GM10266 (cell line): Measurements from ENCODE around the gene ZFPM1.

ENCODE experiments used
- DNase-seq: peaks from one replicate; pipeline ENCODE4 v3.0.0; 2012; ENCODE audit errors: extremely low spot score
- TF ChIP-seq, protein P1 (sequence below): IDR thresholded peaks from 2 replicates; pipeline ENCODE4 v1.5.1; 2012; ENCODE audit warnings: mild to moderate bottlenecking, low read depth; ENCODE audit not compliant: control insufficient read depth, insufficient read depth; ENCODE audit errors: missing control alignments

Gene ZFPM1

DNA sequence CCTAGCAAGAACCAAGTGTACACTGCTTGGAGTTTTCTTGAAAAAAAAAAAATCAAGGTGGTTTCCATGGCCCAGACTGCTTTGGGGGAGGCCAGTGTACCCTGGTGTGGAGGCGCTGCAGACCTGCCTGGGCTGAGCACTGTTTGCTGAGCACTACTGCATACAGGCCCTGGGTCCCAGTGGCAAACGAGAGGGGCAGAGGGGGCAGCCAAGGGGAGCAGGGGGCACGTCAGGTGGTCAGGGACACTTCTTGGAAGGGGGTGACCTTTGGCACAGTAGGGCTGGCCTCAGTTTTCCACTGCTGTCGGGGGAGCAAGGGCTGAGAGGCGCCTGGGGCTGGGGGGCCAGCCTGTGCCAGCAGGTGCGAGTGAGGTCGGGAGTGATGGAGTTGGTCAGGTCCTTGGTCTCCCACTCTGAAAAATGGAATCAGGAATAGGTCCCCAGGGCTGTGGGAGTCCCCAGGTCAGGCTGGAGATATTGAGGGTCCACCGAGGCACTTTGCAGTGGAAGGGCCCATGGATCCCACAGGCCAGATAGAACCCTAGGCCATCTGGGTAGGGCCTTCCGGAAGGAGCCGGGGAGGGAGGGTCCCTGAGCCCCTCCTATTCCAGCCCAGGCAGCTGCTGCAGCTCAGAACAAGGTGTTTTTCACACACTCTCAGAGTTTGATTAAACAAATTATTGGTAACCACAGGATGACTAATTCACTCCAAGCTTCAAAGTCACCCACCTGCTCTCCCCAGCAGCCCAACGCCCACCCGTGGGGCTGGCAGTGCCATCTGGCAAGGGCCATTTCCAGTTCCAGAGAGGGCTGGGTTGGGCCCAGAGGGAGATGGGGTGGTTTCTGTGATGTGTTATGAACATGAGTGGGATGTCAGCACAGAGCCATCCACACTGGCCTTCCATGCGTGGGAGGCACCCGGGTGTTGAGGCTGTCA is 3.5 kb downstream of the ZFPM1 start:
- no peak for DNase-seq
- TF ChIP-seq, protein P1, sequence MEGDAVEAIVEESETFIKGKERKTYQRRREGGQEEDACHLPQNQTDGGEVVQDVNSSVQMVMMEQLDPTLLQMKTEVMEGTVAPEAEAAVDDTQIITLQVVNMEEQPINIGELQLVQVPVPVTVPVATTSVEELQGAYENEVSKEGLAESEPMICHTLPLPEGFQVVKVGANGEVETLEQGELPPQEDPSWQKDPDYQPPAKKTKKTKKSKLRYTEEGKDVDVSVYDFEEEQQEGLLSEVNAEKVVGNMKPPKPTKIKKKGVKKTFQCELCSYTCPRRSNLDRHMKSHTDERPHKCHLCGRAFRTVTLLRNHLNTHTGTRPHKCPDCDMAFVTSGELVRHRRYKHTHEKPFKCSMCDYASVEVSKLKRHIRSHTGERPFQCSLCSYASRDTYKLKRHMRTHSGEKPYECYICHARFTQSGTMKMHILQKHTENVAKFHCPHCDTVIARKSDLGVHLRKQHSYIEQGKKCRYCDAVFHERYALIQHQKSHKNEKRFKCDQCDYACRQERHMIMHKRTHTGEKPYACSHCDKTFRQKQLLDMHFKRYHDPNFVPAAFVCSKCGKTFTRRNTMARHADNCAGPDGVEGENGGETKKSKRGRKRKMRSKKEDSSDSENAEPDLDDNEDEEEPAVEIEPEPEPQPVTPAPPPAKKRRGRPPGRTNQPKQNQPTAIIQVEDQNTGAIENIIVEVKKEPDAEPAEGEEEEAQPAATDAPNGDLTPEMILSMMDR, result no peak

GRCh38 chr16:88458039-88458772 is 5.1 kb downstream of the ZFPM1 start:
- no peak for DNase-seq
- TF ChIP-seq, protein P1, result no peak

- DNase-seq, result no peak
These were observed 5.7 kb downstream of the ZFPM1 start for GRCh38 chr16:88458773-88459235.

GRCh38 chr16:88459366-88460073 is 6.4 kb downstream of the ZFPM1 start:
- TF ChIP-seq, protein P1, result no peak
- DNase-seq, result no peak

More at GRCh38 chr16:88458773-88459235, 5.7 kb downstream of the ZFPM1 start:
- TF ChIP-seq, protein P1, result no peak

DNA sequence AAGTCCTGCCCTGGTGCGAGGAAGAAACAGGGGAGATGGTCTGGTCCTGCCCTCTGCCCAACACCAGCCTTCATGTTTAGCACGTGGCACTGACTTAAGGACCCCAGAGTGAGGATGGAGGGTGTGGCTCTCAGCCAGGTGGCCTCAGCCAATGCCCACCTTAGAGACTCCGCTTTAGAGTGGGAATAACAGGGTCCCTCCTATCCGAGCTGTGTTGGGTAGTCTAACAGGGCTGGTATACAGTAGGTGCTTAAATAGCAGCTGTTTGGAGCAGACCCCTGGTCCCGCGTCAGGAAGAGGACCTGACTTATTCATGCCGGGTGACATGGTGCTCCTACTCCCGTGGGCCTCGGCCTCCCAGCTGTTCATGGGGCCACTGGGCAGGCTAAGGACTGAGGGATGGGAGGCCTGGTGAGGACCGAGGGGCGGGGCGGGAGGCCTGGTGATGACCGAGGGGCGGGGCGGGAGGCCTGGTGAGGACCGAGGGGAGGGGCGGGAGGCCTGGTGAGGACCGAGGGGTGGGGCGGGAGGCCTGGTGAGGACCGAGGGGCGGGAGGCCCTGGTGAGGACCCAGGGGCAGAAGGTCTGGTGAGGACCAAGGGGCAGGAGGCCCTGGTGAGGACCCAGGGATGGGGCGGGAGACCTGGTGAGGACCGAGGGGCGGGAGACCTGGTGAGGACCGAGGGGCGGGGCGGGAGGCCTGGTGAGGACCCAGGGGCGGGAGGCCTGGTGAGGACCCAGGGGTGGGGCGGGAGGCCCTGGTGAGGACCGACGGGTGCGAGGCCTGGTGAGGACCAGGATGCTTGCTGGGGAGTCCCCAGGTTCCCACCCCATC is 7.6 kb downstream of the ZFPM1 start:
- DNase-seq, result no peak
- TF ChIP-seq, protein P1, result no peak
